Embryonic facial prominence (tissue), 1 donor: Measurements from ENCODE around the gene SLC6A11.

Experiments used
- DNase-seq: peaks from one replicate; pipeline ENCODE4 v3.0.0-alpha.2; 2016; ENCODE audit errors: extremely low spot score

The SLC6A11 gene

DNA sequence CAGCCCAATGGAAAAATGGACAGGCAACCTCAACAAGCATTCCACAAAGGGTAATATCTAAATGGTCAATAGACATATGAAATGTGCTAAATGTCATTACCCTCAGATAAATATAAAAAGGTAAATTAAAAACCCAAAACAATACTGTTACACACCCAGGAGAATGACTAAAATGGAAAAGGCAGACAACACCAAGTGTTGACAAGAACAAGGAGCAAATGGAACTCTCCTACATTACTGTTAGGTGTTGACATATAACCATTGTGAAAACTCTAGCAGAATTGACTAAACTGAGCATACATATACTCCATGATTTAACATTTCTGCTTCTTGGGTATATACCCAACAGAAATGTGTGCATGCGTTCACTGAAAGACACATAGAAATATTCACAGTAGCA is 25.3 kb upstream of the SLC6A11 start:
- DNase-seq, result no peak

DNA sequence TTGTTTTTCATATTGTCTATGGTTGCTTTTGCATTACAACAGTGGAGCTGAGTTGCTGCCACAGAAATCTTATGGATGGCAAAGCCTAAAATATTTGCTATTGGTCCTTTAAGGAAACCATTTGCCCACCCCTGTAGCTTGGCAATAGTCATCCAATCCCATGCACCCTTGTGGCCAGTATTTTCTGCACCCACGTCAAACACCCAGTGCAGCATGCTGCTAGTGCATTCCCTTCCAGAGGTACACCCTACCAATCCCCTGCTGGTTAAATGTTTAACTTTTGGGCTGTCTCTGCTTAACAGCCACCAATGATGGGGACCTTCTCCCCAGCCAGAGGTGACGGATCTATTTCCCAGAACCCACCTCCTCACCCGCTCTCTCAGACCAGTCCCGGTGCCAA is 23.8 kb upstream of the SLC6A11 start:
- no peak for DNase-seq

DNA sequence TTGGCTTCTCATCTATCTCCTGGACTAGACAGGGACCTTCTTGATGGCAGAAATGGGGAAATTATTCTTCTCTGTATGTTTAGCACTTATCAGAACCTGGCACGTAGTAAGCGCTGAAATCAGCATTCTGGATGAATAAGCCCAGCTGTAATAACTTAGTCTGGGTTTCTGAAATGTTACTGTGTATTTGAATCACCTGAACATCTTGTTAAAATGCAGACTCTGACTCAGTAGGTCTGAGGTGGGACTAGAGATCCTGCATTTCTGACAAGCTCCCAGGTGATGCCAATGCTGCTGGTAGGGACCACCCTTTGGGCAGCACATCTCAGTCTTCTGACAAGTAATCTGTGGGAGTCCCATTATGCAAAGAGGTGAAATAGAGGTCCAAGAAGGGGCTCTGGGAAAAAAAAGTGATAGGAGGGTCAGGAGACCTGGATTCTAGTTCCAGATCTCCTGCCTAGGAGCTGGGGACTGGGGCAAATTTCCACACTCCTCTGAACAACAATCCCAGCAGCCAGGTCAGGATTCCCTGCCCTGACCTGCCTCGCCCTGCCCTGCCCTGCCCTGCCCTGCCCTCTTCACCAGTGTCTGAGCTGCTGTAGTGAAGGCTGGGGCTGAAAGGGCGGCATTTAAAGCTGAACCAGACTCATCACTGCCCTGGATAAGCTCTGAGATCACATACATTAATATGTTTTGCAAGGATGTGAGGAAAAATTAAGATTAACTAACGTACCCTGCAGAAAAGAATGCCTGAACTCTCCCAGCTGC is 17.2 kb upstream of the SLC6A11 start:
- DNase-seq, result no peak

DNA sequence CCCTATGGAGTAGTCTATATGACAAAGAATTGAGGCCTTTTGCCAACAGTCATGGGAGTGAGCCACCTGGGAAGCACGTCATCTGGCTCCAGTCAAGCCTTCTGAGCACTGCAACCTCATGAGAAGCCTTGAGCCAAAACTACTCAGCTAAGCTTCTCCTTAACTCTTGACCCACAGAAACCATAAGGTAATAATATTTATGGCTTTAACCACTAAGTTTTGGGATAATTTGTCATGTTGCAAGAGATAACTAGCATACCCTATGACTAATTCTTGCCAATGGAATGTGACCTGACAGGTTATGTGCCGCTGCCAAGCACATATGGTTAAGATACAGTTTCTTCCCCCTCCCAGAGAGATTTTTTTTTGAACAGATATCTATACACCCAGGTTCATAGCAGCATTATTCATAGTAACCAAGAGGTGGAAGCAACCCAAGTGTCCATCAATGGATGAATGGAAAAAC is 11.8 kb upstream of the SLC6A11 start:
- no peak for DNase-seq

DNA sequence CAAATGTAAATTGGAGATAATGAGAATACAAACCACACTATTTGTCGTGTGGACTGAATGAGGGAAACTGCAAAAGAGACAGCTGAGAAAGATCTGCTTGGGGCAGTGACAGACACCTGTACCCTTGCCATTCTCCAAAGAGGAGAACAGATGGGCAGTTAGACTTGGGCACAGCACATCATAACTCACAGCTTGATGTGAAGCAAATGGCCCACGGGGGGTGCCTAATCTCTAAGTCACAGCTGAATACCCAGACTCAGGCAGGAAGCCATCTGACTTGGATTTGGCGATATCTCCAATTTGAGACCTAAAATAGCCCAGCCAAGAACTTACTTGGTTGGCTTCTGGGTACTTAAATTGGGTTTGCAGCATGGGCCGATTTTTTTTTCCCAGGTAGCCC is 10.0 kb upstream of the SLC6A11 start:
- no peak for DNase-seq

DNA sequence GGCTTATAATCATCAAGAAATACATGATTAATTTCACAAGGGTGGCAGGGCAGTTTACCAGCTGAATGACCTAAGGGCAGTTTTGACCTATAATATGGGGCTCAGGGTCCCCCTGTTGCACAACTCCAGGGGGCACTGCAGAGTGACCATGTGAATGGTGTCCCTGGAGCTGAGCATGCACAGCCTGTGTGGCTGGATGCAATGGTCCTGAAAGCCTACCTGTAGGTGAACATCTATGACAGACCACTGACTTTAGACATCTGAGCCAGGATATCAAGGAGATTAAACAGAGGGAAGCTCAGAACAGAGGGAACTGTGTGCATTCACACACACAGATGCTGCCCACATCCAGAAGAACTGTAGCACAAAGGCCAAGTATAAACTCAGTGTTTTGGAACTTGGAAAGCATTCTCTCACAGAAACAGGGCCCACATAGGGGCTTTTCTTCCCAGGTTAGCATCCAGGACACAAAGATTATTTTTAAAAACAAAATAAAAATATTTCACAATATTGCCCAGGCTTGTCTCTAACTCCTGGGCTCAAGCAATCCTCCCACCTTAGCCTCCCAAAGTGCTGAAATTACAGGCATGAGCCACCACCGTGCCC is 7.8 kb upstream of the SLC6A11 start:
- no peak for DNase-seq

DNA sequence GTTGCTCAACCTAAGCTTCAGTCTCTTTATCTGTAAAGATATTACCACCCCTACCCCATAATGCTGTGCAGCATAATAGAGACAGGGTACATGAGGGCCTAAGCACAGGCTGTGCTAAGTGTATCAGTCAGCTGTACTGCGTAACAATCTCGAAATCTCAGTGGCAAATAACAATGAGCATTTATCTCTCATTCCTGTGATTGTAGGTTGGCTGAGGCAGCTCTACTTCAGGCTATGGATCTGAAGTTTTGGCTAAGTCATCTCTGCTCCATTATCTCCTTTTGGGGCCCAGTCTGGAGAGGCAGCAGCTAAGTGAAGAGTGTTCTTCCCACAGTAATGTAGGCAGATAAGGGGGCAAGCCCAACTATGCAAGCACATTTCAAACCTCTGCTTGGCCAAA is 7.1 kb upstream of the SLC6A11 start:
- no peak for DNase-seq

DNA sequence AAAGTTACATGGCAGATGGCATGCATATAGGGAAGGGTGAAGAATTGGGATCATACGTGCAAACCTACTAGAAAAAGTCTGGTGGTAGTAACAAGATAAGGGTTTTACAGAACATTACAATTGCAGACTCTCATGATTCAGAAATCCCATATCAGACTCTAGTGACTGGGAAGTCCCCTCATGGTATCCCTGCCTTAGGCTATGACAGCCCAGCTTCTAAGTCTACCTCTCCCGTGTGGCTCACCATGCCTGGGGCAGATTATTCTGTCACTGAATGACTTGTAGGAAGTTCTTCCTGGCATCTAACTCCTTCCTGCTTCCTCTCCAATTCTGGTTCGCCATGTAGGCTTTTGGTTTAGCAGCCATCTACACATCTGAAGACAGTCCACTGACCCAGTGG is 5.7 kb upstream of the SLC6A11 start:
- DNase-seq, result no peak

DNA sequence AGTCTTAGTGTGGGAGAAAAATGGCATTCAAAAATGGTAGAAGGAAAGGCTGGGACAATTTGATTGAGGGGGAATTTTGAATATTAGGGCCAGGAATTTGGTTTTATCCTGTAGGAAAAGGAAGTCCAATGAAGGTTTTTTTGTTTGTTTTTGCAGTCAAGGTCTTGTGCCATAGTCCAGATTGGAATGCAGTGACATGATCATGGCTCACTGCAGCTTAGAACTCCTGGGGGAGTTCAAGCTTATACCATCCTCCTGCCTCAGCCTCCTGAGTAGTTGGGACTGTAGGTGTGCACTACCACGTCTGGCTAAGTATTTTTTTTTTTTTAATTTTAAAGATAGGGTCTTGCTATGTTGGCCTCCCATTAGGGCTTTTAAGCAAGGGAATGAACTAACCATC is 2.6 kb upstream of the SLC6A11 start:
- no peak for DNase-seq

DNA sequence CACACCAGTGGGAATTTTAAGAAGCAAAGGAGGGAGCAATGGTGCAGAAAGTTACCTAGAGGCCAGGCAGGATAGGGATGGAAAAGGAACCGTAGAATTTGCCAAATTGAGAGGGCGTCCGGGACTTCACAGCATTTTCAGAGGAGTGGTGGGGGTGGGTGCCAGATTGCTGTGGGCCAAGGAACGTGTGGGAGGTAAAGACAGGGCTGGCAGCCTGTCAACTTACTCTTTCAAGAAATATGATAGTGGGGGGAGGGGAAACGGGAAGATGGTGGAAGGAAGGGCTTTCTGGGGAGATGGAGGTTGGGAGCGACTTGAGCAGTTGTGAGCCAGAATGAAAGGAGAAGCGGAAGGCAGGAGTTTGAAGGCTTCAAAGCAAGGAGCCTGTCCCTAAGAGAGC is 1.4 kb upstream of the SLC6A11 start:
- DNase-seq, result no peak

DNA sequence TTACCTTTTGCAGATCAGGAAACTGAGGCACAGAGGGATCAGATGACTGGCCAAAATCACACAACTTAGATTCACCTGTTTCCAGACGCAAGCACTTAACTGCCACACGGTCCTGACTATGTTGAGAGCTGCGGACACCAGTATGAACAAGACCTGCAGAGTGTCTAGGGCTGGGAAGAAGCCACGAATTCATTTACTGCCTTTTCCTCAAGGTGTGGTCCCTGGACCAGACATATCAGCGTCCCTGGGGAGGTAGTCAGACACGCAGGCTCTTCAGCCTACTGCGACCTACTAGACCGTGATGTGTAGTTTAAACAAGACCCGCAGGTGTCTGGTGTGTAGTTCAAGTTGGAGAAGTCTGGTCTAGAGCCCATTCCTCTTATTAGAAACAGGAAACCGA is 541 bp upstream of the SLC6A11 start:
- DNase-seq, result no peak

DNA sequence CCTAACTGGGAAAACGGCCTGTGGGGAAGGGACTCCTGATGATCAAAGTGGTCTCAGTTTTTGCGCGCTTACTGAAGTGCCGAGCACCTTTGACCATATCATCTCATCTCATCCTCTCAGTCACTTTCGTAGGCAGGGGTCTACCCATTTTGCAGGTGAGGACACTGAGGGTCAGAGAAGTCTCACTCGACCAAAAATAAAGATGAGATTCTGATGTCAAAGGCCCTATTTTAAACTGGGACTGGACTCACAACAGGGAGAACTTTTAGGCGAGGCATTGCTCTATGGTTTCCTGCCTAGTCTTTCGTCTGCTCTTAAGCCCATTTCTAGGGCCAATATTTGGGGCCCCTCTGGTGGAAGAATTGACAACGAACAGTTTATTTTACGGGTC is 830 bp downstream of the SLC6A11 start:
- DNase-seq, result no peak

DNA sequence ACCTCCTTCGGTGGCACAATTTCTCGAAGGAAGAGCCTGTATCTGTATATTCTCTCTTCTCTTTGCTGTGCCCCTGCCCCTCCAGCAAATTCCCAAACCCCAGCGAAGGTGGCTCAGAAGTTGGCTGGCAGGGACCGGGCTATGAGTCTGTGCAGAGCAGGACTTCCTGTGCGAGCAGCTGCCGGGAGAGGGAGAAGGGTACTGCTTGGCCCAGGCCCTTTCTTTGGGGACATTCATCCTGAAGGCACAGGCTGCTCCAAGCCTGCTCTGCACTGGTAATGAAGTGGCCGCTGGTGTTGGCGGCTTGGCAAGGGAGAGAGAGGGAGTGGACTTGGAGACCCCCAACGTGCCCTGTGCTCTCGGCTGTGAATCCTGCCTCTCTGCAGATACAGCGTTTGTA is 1.5 kb downstream of the SLC6A11 start:
- no peak for DNase-seq

DNA sequence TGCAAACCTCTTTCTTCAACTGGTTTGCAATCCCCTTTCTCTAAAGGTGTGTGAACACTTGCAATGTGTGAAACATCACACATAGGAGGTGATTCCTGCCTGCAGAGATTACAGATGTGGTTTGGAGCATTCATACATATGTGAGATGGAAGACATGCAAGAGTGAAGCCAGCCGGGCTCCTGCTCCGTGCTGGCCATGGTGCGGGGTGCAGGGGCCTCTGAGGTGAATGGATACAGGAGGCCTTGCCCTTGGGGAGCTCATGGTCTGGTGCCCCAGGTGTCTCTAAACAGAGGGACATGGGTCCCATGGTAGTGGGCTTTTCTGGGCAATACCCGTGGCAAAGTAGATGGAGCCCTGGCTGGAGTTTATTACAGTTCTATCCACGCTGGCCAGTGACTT is 6.0 kb downstream of the SLC6A11 start:
- DNase-seq, result no peak

DNA sequence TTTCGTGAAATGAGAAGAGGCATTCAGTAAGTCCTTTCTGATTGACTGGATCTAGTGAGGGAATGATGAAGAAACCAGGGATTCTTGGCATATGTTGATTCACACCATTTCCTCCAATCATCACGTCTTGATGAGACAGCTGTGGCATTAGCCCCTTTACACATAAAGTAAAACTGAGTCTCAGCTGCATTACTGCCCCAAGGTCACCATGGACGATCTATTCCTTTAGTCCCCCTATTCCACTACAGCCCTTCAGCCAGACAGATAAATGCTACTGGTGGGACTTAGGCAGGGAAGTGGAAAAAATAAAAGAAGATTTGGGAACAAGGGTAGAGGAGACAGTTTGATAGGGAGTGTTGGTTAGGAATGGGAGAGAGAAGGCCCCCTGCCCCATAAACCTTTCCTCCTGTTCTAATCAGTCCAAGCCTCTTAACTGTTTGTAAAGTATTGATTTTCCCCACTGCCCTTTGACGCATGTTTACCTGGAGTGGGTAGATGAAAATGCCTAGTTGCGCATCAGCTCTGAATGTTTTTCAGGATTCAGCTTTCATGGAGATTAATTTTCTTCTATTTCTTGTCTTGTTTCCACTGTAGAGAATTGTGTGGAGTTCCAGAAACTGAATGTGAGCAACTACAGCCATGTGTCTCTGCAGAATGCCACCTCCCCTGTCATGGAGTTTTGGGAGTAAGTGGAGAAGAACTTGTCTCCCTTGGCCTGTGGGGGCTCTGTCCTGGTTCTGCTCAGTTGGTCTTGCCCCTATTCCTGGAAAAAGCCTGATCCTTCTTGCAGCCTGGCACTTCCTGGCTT is 6.9 kb downstream of the SLC6A11 start:
- DNase-seq, result no peak

DNA sequence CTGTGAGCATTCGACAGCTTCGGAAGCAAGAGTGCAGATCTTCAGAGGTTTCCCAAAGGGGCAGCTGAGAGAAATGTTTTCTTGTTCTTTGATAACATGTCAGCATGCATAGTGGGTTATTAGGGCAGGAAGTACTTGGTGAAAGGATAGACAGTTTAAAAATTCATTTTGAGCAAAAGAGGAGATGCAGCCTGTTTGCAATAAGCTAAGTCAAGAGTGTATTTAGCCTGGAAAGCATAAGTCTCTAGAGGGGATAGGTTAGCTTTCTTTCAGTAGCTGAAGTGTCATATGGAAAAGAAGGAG is 7.4 kb downstream of the SLC6A11 start:
- no peak for DNase-seq

DNA sequence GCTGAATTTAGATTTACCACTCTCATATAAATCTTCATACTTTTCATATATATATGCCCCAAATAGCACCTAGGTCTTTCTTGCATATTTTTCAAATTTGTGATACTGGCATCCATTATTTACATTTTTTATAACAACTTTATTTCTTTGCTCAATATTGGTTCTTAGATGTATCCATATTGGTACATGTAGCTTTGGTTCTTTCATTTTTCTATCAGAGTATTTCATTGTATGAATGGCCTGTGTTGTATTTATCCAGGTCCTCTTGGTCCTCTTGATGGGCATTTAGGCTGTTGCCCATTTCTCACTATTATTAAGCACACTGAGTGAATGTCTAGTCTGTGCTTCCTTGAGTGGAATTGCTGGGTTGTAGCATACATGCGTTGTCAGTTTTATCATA is 8.4 kb downstream of the SLC6A11 start:
- no peak for DNase-seq

DNA sequence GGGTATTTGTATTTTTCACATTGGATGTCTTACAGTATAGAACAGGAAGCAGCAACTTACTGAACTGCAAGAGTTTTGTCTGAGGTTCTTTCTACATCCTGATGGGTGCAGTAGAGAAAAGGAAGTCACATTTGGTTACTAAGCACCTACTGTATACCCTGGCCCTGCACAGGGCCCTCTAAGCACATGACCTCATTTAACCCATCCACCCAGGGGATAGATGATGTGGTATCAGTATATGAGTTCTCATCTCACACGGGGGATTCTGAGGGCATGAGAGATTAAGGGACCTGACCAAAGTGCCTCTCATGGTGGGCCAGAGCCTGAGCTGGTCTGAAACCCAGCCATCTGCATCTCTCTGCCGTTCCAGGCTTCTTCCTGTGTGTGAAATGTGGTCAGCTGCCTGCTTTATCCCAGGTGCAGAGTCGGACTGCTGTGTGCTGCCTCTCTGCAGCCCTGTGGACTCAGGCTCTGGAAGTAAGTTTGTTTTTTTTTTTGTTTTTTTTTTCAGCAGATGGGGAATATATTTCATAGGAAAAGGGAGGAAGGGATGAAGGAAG is 17.9 kb downstream of the SLC6A11 start:
- no peak for DNase-seq

DNA sequence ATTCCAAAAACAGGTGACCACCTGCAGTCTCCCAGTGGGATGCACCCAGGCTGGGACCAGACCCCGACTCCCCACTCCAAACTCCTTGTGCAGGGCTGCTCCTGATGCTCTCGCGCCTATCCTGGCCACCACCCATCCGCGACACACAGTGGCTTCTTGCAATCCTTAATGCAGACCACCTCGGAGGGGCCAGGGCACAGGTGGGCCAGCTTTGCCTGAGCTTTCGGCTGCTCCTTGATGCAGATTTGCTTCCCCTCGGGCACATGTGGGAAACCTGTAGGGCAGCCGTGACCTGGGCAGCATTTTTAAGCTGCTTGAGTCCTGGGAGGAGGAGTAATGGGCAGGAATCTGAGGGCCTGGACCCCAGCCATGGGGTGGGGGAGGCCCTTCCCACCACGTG is 18.9 kb downstream of the SLC6A11 start:
- DNase-seq, result no peak

DNA sequence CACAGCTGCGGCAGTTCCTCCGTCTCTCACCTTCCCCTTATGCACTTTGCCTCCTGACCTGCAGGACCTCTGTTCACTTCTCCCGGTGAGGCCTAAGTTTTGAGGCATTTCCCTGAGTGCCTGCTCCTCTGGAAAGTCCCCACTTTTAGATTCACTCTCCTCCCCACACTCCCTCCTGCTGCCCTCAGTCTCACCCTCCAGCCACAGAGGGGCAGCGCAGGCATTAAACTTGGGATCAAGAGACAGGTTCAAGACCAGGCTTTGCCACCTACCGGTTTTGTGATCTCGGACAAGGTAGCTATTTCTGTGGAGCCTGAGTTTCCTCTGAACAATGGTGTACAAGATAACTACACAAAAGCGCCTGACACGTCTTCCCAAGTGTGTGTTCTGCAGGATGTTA is 19.4 kb downstream of the SLC6A11 start:
- no peak for DNase-seq

DNA sequence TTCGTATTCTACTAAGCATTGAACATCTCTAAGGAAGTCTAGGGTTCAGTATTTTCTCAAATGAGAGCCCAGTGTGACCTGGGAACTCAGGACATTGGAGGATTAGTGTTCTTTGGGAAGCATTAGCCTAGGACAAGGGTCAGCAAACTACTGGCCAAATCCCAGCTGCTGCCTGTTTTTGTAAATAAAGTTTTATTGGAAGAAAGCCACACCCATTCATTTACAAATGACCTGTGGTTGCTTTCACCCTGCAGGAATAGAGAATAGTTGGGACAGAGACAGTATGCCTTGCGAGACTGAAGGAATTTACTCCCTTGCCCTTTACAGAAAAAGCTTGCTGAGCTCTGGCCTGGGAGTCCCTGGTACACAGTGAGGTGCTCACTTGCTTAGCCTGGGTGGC is 20.6 kb downstream of the SLC6A11 start:
- no peak for DNase-seq

DNA sequence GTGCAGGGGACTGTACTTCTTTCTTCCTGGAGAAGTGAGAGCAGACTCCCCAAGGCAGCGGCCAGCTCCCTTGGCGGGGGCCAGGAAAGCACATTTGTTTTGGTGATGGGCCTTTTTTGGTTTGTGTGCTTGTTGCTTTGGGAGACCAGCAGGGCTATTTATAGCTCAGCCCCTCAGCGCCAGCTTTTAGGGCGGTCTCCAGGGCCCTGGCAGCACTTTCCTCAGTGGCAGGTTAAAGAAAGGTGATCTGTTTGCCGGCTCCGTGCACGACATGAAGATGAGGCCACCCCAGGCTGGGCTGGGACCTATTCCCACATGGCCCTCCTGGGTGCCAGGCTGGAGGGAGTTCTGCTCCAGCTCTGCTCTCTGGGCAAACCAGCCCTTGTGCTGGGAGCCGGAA is 21.8 kb downstream of the SLC6A11 start:
- DNase-seq, result no peak

DNA sequence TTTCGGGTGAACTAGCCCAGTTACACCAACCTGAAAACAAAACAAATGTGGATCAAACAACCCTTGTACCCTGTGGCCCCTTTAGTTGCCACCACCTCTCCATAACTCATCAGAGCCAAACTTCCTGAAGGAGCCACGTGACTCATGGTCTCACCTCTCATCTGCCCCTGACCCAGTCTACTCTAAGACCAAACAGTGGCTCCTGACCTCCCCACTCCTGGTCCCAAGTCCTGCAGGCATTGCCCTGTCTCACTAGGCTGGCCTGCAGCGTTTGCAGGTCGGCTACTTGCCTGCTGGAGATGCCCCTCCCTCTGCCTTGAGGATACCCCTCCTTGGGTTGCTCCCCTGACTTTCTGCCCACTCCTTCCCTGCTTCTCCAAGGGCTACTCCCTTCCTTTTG is 23.1 kb downstream of the SLC6A11 start:
- no peak for DNase-seq
